Central memory CD4-positive, alpha-beta T cell (primary cell): Measurements from ENCODE around the gene HDHD2.
"Not testable (repeated sequence)": the region's sequence is repeated elsewhere in the genome, so short reads cannot be mapped to it uniquely, and the experiment has no call there.

Experiments
- DNase-seq: peaks from one replicate; pipeline ENCODE4 v3.0.0; 2022
- total RNA-seq, 3 experiments: gene quantifications; one replicate each; lab custom pipeline; 2026; lab: John Stamatoyannopoulos, UW

Gene HDHD2, protein sequence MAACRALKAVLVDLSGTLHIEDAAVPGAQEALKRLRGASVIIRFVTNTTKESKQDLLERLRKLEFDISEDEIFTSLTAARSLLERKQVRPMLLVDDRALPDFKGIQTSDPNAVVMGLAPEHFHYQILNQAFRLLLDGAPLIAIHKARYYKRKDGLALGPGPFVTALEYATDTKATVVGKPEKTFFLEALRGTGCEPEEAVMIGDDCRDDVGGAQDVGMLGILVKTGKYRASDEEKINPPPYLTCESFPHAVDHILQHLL
- 7.6 to 12.7 (median 11.1) reads per million in 3 experiments for total RNA-seq

DNA sequence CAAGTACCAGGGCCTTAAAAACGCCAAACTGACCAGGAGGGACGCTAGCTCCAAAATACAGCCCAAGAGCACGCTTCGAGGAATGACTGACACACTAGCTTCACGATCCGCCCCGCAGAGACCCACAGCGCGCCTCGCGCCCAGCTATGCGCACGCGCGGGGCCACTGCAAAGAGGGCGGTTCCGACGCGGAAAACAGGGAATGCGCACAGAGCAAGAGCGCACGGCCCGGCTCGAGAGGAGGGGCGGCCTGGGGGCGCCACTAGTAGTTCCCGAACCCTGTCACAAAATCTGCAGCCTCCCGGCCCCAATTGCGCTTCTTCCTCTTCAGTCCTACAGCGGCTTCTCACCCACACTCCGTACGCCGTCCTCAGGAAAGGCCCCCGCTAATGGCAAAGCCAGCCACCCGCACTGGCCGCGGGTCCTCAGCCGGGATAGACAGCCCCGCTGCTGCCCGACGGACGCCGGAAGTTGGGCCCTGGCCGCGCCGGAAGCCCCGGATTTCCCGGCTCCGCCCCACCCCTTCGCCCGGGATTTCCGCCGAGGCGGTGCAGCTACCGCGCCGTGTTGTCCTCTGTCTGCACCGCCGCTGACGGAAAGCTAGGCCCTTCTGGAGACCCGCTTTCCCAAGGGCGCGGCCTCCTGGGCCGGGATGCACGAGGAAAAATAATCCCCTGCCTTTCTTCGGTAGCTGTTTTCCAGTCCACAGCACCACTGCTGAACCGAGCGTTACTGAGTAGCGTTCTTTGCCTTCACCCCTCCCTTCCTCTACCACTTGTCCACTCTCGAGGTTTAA, at the start of gene HDHD2:
Gene HDHD2 (minus strand): TSS at position 472 of the 795 bp plus-strand sequence. CDS start 14,061 bp downstream, outside the sequence.
- peak; percentile 71 for DNase-seq

- DNase-seq = not testable (repeated sequence)
These were observed 45.7 kb upstream of the HDHD2 start for GRCh38 chr18:47195961-47196360.

DNA sequence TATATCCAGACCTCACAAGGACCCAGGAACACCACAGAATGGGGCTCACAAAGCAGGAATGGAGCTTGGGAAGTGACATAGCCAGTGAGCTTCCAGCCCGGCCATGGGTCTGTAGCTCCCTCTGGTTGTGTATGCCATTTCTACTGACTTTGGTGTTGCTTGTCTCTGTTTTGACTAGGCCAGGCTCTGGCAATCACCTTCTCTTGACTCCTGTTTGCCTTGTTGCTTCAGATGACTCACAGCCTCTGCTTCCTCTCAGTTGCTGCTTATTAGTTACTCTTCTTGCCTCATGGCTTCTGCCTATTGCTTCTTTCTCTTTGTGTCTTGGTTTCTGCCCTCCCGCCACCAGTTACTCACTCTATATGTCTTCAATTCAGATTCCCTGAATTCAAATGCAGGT, 41.7 kb upstream of the HDHD2 start:
- DNase-seq = no peak

DNA sequence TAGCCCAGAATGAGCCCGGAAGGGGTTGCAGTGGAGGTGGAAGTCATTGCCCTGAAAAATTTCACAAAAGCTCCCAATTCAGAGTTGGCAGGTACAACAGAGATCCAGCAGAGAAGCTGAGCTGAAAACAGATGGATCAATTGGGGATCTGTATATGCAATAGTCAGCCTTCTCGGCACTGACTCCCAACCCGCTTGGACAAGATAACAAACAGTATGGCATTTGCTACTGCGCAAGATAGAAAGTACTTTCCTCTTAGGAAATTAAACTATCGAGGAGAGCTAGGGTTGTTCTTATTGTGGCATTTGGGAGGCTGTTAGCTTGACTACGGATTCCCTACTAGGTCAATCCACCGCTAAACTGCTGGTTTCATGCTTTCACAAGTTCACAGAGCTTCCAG, 37.4 kb upstream of the HDHD2 start:
- no peak for DNase-seq

DNA sequence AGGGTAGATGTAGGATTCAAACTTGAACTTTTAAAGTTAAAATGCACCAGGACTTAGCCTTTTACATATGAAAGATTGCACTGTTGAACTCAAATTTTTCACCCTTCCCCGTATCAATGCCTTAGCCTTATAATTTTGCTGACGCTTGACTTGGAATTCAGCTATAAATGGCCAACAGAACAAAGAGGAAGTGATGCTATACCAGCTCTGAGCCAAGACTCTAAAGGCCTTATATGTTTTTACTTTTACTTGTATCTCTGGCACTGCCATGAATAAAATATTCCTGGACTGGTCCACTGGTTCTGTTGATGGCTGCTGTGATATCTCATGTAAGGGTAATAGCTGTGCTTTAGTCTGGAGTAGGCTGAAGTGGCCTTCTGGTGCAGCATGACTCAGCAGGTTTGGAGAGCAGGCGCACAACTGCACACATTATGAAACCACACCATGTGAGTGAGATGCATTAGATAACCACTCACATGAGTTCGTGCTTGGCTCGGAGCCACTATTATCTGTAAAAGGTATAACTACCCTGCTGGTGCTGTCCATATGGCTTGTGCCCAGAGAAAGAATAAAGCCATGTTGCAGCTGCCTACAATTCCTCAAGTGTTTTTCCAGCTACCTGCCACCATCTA, 34.2 kb upstream of the HDHD2 start:
- no peak for DNase-seq

DNA sequence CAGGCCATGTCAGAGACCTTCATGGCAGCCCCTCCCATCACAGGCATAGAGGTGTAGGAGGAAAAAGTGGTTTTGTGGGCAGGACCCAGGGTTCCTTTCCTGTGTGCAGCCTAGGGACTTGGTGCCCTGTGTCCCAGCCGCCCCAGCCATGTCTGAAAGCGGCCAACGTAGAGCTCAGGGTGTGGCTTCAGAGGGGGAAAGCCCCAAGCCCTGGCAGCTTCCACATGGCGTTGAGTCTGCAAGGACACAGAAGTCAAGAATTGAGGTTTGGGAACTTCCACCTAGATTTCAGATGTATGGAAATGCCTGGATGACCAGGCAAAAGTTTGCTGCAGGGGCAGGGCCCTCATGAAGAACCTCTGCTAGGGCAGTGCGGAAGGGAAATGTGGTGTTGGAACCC, 31.9 kb upstream of the HDHD2 start:
- not testable (repeated sequence) for DNase-seq

DNA sequence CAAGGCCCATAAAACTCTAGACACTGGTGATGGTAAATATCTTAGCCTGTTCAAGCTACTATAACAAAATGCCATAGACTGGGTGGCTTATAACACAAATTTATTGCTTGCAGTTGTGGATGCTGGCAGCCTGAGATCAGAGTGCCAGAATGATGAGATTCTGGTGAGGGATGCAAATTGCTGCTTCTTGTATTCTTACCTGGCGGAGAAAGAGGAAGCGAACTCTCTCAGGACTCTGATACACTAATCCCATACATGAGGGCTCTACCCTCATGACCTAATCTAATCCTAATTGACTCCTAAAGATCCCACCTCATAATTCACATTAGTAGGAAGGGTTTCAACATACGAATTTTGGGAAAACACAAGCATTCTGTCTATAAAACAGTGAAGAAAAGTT, 30.5 kb upstream of the HDHD2 start:
- DNase-seq = no peak

DNA sequence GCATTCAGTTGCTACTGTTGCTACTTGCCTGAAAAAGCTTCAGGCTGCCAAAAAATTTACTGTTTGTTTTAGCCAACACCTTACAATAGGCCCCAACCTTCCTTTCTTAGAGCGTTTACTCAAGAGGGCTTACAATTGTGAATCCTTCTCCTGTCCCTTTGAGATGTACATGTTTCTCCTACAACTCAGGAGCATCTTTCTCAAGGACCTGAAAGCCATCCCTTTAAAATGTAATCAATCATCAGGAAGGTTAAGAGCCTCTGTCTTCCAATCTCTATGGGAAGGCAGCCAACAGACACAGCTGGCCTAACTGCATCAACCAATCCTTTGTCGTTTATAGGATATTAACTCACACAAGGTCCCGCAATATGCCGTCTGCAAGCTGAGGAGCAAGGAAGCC, 29.2 kb upstream of the HDHD2 start:
- DNase-seq = no peak

- peak; percentile 80 for DNase-seq
These were observed 25.7 kb upstream of the HDHD2 start, which contains the start of gene IER3IP1 for GRCh38 chr18:47175898-47176575. Gene IER3IP1, minus strand, starts transcription at chr18:47176364. Its CDS starts 87 bp downstream, at chr18:47176277.

- no peak for DNase-seq
These were observed 25.1 kb upstream of the HDHD2 start for GRCh38 chr18:47175283-47175897.

DNA sequence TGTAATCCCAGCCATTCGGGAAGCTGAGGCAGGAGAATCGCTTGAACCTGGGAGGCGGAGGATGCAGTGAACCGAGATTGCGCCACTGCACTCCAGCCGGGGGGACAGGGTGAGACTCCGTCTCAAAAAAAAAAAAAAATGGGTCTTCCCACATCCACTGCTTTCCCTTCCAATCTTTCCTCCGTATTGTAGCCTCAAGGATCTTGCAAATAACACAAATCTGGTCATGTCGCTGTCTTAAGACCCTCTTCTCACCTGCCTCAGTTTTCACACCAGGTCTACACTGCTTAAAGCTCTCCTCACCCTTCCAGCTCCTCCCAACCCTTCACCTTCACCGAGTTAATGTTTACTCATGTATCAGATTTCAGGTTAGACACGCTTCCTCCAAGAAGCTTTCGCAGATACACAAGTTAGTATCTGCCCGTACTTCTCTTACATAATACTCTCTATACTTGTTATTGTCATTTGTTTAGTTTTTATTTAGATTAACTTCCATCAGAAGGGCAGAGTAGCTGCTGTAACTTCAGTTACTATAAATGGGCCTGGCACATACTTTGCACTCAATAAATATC, 24.3 kb upstream of the HDHD2 start:
- no peak for DNase-seq

- DNase-seq = no peak
These were observed 22.2 kb upstream of the HDHD2 start for GRCh38 chr18:47172476-47172875.

DNA sequence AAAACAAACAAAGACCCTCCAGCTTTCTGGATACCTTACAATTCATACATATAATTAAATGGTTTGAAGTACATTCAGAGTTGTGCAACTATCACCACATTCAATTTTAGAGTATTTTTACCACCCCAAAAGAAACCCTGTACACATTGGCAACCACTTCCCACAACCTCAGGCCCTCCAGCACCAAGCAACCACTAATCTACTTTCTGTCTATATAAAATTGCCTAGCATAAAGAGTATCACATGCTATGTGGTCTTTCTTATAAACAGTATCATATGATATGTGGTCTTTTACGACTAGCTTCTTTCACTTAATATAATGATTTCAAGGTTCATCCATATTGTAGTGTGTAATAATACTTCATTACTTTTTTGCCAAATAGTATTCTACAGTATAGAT, 18.6 kb upstream of the HDHD2 start:
- DNase-seq = no peak

GRCh38 chr18:47168509-47168908, 18.2 kb upstream of the HDHD2 start:
- no peak for DNase-seq

- no peak for DNase-seq
These were observed 16.0 kb upstream of the HDHD2 start for GRCh38 chr18:47166294-47166693.

GRCh38 chr18:47163241-47163640, 12.9 kb upstream of the HDHD2 start:
- no peak for DNase-seq

DNA sequence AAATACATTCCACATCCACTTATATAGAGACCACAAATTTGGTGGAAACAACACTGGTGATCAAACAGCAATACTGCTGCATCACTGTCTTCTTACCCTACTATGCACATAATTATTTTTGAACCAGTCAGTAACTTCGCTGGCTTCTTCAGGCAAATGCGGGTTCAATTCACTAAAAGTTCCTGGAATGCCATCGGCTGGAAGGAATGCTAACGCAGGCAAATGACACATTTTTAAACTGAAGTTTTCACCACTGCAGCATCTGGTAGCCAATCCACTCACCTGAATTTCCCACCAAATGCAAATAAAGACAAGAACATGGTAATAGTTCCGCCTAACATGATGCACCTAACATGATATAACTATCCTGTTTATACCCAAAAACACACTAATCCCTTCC, 10.0 kb upstream of the HDHD2 start:
- no peak for DNase-seq

DNA sequence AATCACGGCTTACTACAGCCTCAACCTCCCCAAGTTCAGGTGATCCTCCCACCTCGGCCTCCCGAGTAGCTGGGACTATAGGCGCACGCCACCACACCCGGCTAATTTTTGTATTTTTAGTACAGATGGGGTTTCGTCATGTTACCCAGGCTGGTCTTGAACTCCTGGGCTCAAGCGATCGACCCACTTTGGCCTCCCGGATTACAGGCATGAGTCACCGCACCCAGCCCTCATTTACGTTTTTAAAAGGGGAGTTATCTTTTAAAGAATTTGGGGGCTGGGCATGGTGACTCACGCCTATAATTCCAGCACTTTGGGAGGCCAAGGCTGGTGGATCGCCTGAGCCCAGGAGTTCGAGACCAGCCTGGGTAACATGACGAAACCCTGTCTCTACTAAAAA, 8.1 kb upstream of the HDHD2 start:
- DNase-seq = not testable (repeated sequence)

GRCh38 chr18:47151439-47151838, 1.1 kb upstream of the HDHD2 start:
- no peak for DNase-seq

- DNase-seq = no peak
These were observed 595 bp upstream of the HDHD2 start for GRCh38 chr18:47150824-47151366.

GRCh38 chr18:47149457-47150028, 757 bp downstream of the HDHD2 start:
- DNase-seq = no peak

DNA sequence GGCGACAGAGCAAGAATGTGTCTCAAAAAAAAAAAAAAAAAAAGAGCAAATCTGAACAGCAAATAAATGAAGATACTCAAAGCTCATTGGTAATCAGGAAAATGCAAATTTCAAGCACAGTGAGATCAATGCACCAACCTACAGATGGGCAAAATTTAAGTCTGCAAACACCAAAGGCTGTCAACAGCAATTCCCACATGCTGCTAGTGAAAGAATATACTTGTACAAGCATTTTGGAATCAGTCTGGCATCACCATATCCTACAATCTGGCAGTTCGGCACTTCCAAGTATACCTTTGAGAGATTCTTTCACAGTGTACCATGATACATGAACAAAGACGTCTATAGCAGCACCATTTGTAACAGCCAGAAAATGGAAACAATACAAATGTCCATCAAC, 4.1 kb downstream of the HDHD2 start:
- no peak for DNase-seq
